Measurements from ENCODE around the gene KRTAP5-5.
"Not testable (repeated sequence)": the region's sequence is repeated elsewhere in the genome, so short reads cannot be mapped to it uniquely, and the experiment has no call there.

The KRTAP5-5 gene

DNA sequence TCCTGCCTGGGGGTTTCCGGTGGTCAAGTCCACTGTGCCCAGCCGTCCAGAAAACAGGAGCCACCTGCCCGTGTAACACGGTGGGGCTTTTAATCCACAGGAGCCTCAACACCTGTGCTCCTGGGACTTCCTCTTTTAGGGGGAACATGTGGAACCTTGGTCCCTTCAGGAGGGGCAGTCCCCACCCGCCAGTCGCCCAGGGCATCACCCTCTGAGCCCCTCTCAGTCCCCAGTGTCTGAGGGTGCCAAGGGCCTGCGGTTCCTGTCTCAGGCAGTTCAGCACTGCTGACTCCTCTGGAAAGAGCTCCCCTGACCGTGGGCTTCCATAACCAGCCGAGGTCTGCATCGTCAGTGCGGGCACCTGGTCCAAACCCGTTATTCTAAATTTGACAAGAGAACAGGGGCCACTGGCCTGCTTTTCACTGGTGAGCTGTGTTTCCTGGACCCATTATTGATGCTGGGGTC lies 15.8 kb downstream of the KRTAP5-5 start (continued):
- TF ChIP-seq, protein P1, sequence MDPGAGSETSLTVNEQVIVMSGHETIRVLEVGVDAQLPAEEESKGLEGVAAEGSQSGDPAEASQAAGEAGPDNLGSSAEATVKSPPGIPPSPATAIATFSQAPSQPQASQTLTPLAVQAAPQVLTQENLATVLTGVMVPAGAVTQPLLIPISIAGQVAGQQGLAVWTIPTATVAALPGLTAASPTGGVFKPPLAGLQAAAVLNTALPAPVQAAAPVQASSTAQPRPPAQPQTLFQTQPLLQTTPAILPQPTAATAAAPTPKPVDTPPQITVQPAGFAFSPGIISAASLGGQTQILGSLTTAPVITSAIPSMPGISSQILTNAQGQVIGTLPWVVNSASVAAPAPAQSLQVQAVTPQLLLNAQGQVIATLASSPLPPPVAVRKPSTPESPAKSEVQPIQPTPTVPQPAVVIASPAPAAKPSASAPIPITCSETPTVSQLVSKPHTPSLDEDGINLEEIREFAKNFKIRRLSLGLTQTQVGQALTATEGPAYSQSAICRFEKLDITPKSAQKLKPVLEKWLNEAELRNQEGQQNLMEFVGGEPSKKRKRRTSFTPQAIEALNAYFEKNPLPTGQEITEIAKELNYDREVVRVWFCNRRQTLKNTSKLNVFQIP (CRISPR knock-in tag; IDR thresholded peaks at IDR 0.05; ENCODE audit: borderline replicate concordance, low read depth) = no peak

DNA sequence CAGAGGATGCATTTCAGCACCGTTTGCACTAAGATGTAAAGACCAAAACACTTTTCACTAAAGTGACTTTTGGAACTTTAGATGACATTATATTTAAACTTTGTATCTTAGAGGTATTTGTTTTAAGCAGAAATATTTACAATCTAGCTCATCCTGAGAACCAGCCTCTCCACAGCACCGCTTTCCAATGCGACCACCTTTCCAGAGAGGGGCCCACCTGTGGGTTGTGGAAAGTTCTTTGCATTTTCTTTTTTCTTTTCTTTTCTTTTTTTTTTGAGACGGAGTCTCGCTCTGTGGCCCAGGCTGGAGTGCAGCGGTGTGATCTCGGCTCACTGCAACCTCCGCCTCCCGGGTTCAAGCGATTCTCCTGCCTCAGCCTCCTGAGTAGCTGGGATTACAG lies 17.0 kb downstream of the KRTAP5-5 start:
- ATAC-seq = not testable (repeated sequence)

DNA sequence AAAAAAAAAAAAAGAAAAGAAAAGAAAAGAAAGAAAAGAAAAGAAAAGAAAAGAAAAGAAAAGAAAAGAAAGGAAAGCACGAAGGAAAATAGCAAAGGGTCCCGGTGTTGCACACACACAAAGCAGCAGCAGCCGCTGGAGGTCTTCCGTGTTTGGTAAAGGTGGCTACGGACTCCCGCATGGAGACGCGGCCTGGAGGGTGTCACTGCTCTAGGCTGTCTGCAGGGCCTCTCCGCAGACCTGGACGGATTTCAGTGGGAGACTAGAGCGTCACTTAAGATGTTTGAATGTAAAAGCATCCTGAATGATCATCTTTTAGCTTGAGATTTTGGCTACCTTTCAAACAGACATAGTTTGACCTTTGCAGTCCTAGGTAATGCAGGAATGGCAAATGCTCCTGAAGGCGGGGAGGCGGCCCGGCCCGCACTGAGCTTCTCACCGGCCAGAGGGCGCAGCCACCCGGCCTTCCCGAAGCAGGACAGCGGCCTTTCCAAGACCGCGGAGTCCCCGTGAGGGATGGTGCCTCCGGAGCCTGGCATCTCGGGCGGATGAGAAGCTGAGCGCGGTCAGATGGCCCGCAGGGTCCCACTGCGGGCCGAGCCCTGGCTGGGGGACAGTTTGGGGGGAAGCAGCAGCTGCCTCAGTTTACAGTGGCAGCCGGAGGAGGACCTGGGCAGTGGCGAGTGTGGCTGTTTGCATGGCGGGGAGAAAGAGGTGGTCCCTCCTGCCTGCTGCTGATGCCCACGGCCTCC lies 18.5 kb downstream of the KRTAP5-5 start:
- TF ChIP-seq, protein P2, sequence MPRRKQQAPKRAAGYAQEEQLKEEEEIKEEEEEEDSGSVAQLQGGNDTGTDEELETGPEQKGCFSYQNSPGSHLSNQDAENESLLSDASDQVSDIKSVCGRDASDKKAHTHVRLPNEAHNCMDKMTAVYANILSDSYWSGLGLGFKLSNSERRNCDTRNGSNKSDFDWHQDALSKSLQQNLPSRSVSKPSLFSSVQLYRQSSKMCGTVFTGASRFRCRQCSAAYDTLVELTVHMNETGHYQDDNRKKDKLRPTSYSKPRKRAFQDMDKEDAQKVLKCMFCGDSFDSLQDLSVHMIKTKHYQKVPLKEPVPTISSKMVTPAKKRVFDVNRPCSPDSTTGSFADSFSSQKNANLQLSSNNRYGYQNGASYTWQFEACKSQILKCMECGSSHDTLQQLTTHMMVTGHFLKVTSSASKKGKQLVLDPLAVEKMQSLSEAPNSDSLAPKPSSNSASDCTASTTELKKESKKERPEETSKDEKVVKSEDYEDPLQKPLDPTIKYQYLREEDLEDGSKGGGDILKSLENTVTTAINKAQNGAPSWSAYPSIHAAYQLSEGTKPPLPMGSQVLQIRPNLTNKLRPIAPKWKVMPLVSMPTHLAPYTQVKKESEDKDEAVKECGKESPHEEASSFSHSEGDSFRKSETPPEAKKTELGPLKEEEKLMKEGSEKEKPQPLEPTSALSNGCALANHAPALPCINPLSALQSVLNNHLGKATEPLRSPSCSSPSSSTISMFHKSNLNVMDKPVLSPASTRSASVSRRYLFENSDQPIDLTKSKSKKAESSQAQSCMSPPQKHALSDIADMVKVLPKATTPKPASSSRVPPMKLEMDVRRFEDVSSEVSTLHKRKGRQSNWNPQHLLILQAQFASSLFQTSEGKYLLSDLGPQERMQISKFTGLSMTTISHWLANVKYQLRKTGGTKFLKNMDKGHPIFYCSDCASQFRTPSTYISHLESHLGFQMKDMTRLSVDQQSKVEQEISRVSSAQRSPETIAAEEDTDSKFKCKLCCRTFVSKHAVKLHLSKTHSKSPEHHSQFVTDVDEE (CRISPR knock-in tag; IDR thresholded peaks at IDR 0.05) = no peak
- no peak for TF ChIP-seq ARNTL (CRISPR knock-in tag; IDR thresholded peaks at IDR 0.05; ENCODE audit: borderline replicate concordance, low read depth)
- TF ChIP-seq ZNF70 (CRISPR knock-in tag; IDR thresholded peaks at IDR 0.05) = no peak
- TF ChIP-seq CSDC2 (CRISPR knock-in tag; IDR thresholded peaks at IDR 0.05) = no peak
- TF ChIP-seq, protein P3, sequence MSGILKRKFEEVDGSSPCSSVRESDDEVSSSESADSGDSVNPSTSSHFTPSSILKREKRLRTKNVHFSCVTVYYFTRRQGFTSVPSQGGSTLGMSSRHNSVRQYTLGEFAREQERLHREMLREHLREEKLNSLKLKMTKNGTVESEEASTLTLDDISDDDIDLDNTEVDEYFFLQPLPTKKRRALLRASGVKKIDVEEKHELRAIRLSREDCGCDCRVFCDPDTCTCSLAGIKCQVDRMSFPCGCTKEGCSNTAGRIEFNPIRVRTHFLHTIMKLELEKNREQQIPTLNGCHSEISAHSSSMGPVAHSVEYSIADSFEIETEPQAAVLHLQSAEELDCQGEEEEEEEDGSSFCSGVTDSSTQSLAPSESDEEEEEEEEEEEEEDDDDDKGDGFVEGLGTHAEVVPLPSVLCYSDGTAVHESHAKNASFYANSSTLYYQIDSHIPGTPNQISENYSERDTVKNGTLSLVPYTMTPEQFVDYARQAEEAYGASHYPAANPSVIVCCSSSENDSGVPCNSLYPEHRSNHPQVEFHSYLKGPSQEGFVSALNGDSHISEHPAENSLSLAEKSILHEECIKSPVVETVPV (CRISPR knock-in tag; IDR thresholded peaks at IDR 0.05) = no peak
- TF ChIP-seq SNAI2 (CRISPR knock-in tag; IDR thresholded peaks at IDR 0.05) = no peak
- no peak for TF ChIP-seq GLIS3 (CRISPR knock-in tag; IDR thresholded peaks at IDR 0.05)
- TF ChIP-seq ESRRG (CRISPR knock-in tag; IDR thresholded peaks at IDR 0.05) = no peak
- no peak for TF ChIP-seq TOX (CRISPR knock-in tag; IDR thresholded peaks at IDR 0.05; ENCODE audit: borderline replicate concordance)
- ATAC-seq = no peak

DNA sequence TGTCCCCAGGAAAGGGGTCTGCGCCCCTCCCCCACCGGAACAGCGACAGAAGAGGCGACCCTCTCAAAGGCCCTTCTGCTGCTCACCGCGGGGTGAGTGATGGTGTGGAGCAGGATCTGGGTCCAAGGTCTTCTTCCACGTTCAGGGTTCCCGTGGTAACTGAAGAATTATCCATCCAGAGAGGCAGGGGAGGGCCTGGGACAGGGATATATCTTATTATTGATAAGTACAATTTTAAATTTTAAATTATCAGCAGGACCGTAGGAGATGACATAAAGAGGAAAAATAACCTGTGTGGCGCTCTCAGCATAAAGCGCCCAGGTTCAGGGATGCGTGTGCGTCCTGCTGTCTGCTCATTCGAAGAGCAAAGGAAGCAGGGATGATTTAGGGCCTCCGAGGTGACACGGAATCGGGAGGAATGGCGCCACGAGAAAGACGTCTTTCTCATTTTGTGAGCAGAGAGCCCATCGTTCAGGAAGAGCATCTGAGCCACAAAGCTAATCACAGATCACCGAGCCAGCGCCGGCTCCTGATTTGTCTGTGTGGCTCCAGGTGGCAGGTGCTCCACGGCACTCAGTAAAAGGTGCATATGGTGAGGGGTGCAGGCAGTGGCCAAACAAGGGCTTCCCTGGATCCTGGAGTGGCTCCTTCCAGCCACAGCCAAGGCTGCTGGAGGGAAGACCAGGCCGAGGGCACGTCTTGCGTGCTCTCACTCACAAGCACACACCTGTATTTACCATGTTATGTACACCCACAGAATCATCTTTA lies 19.3 kb downstream of the KRTAP5-5 start:
- TF ChIP-seq ZNF70 (CRISPR knock-in tag; IDR thresholded peaks at IDR 0.05) (no peak), TCF4 (CRISPR knock-in tag; IDR thresholded peaks at IDR 0.05; ENCODE audit: borderline replicate concordance) (no peak), ARNTL (CRISPR knock-in tag; IDR thresholded peaks at IDR 0.05; ENCODE audit: borderline replicate concordance, low read depth) (no peak), SNAI2 (CRISPR knock-in tag; IDR thresholded peaks at IDR 0.05) (no peak), GLIS3 (CRISPR knock-in tag; IDR thresholded peaks at IDR 0.05) (no peak), ESRRG (CRISPR knock-in tag; IDR thresholded peaks at IDR 0.05) (no peak), ISL1 (CRISPR knock-in tag; IDR thresholded peaks at IDR 0.05) (no peak), RARB (CRISPR knock-in tag; IDR thresholded peaks at IDR 0.05) (no peak), PPARA (CRISPR knock-in tag; IDR thresholded peaks at IDR 0.05; ENCODE audit: borderline replicate concordance) (no peak), ZNF8 (CRISPR knock-in tag; IDR thresholded peaks at IDR 0.05) (no peak), TOX (CRISPR knock-in tag; IDR thresholded peaks at IDR 0.05; ENCODE audit: borderline replicate concordance) (no peak), OSR1 (CRISPR knock-in tag; IDR thresholded peaks at IDR 0.05) (no peak), ZC3H10 (CRISPR knock-in tag; IDR thresholded peaks at IDR 0.05) (no peak), BACH2 (CRISPR knock-in tag; IDR thresholded peaks at IDR 0.05; ENCODE audit: borderline replicate concordance) (no peak)
- TF ChIP-seq, protein P4, sequence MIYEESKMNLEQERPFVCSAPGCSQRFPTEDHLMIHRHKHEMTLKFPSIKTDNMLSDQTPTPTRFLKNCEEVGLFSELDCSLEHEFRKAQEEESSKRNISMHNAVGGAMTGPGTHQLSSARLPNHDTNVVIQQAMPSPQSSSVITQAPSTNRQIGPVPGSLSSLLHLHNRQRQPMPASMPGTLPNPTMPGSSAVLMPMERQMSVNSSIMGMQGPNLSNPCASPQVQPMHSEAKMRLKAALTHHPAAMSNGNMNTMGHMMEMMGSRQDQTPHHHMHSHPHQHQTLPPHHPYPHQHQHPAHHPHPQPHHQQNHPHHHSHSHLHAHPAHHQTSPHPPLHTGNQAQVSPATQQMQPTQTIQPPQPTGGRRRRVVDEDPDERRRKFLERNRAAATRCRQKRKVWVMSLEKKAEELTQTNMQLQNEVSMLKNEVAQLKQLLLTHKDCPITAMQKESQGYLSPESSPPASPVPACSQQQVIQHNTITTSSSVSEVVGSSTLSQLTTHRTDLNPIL (CRISPR knock-in tag; IDR thresholded peaks at IDR 0.05; ENCODE audit: low read depth) = no peak
- TF ChIP-seq, protein P3 (CRISPR knock-in tag; IDR thresholded peaks at IDR 0.05) = no peak
- TF ChIP-seq, protein P1 (CRISPR knock-in tag; IDR thresholded peaks at IDR 0.05; ENCODE audit: borderline replicate concordance, low read depth) = no peak
- TF ChIP-seq, protein P5, sequence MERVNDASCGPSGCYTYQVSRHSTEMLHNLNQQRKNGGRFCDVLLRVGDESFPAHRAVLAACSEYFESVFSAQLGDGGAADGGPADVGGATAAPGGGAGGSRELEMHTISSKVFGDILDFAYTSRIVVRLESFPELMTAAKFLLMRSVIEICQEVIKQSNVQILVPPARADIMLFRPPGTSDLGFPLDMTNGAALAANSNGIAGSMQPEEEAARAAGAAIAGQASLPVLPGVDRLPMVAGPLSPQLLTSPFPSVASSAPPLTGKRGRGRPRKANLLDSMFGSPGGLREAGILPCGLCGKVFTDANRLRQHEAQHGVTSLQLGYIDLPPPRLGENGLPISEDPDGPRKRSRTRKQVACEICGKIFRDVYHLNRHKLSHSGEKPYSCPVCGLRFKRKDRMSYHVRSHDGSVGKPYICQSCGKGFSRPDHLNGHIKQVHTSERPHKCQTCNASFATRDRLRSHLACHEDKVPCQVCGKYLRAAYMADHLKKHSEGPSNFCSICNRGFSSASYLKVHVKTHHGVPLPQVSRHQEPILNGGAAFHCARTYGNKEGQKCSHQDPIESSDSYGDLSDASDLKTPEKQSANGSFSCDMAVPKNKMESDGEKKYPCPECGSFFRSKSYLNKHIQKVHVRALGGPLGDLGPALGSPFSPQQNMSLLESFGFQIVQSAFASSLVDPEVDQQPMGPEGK (CRISPR knock-in tag; IDR thresholded peaks at IDR 0.05; ENCODE audit: borderline replicate concordance) = no peak
- ATAC-seq = no peak

All from SK-N-SH treated with all-trans-retinoic acid at 6 μM for 48 hours (cell line).